MCF 10A (cell line): ENCODE results near the gene HEPH. TPM values are rescaled to one million over a fixed set of nuclear protein-coding genes. Genes with fewer than 3 reads are reported as not detected.

ENCODE experiments used
- BruUV-seq: library from RNA; stranded (reverse); fragments of 400-500 nt; replicated peaks from 2 replicates; lab custom pipeline; 2021; lab: Mats Ljungman, UMichigan
- CTCF ChIA-PET: fragments of 300-600 bp; sonication (Branson Sonifier 250); formaldehyde crosslinking; extraction: SDS; loops from one replicate; lab custom pipeline; 2021; ENCODE audit warnings: antibody characterized with exemption, inconsistent platforms; lab: Yijun Ruan, JAX
- POLR2A ChIA-PET: fragments of 300-600, 350-650 bp; sonication (Branson Sonifier 250); formaldehyde crosslinking; extraction: SDS; loops from one replicate; lab custom pipeline; 2020; ENCODE audit warnings: antibody characterized with exemption, inconsistent platforms; lab: Yijun Ruan, JAX
- DNase-seq: peaks from one replicate; pipeline ENCODE4 v3.0.0-alpha.2; 2018; ENCODE audit not compliant: unreplicated experiment
- H3K27ac Mint-ChIP-seq: one replicate; pipeline ENCODE4 v1.8.0; 2022; ENCODE audit warnings: mild to moderate bottlenecking, low read depth, mixed read lengths; ENCODE audit not compliant: unreplicated experiment
- H3K27me3 Mint-ChIP-seq: one replicate; pipeline ENCODE4 v1.8.0; 2022; ENCODE audit warnings: mixed read lengths; ENCODE audit not compliant: insufficient read depth, unreplicated experiment
- H3K36me3 Mint-ChIP-seq: one replicate; pipeline ENCODE4 v1.8.0; 2022; ENCODE audit warnings: mild to moderate bottlenecking, moderate library complexity, mixed read lengths; ENCODE audit not compliant: insufficient read depth, unreplicated experiment
- H3K4me1 Mint-ChIP-seq: one replicate; pipeline ENCODE4 v1.8.0; 2022; ENCODE audit warnings: mixed read lengths; ENCODE audit not compliant: insufficient read depth, unreplicated experiment
- H3K4me3 Mint-ChIP-seq: one replicate; pipeline ENCODE4 v1.8.0; 2022; ENCODE audit warnings: mild to moderate bottlenecking, moderate library complexity, mixed read lengths; ENCODE audit not compliant: unreplicated experiment
- H3K9me3 Mint-ChIP-seq: one replicate; pipeline ENCODE4 v1.8.0; 2022; ENCODE audit warnings: mixed read lengths; ENCODE audit not compliant: unreplicated experiment
- CTCF ChIP-seq: fragments of 200-600 bp; IDR thresholded peaks from one replicate; pipeline ENCODE4 v1.8.0; 2022; ENCODE audit warnings: antibody characterized with exemption, mild to moderate bottlenecking; ENCODE audit not compliant: unreplicated experiment
- intact Hi-C: fragments of 100-400 bp; cut with micrococcal nuclease; formaldehyde crosslinking; loops from 2 replicates; pipeline ENCODE4 v1.14.1; 2022
- total RNA-seq: library from RNA; stranded (reverse); gene quantifications from 2 replicates; pipeline ENCODE4 v1.2.3, GENCODE V29; 2022

The HEPH gene
- total RNA-seq, 1 experiment from 2014 or later, result 0.40 TPM

- Mint-ChIP-seq H3K27me3 (no peaks in the 10 kb centered on the region), H3K36me3 (no peaks in the 10 kb centered on the region), H3K4me3 (no peak overlapping the region), H3K4me1 (no peaks in the 10 kb centered on the region), H3K27ac (no peak overlapping the region), H3K9me3 (peaks cover 7% of the 10 kb centered on the region)
- ChIA-PET CTCF (interaction anchor here (0.6 kb wide), 1 partner anchor 997 kb away, joined by 5 read pairs; no protein-coding TSS in a partner anchor), POLR2A (no interaction called here)
- TF ChIP-seq CTCF, result no peak
- no TSS peak for BruUV-seq
- no peak for DNase-seq
- intact Hi-C loops, result no loop called here
These were observed 2.6 kb downstream of the HEPH start for GRCh38 chrX:66166671-66167070.

- BruUV-seq, result no TSS peak
- Mint-ChIP-seq H3K27me3 (no peaks in the 10 kb centered on the region), H3K4me1 (no peaks in the 10 kb centered on the region), H3K9me3 (peaks cover 4% of the 10 kb centered on the region), H3K36me3 (no peaks in the 10 kb centered on the region), H3K4me3 (no peak overlapping the region), H3K27ac (no peak overlapping the region)
- CTCF ChIA-PET, result no interaction called here
- intact Hi-C loops, result no loop called here
- TF ChIP-seq CTCF, result no peak
- POLR2A ChIA-PET, result no interaction called here
- DNase-seq, result no peak
These were observed 3.4 kb downstream of the HEPH start for GRCh38 chrX:66167431-66167830.

GRCh38 chrX:66176134-66176533 lies 12.1 kb downstream of the HEPH start:
- Mint-ChIP-seq H3K9me3 (peaks cover 23% of the 10 kb centered on the region), H3K27ac (no peak overlapping the region), H3K36me3 (no peaks in the 10 kb centered on the region), H3K4me1 (no peaks in the 10 kb centered on the region), H3K27me3 (no peaks in the 10 kb centered on the region), H3K4me3 (no peak overlapping the region)
- ChIA-PET CTCF (no interaction called here), POLR2A (no interaction called here)
- TF ChIP-seq CTCF, result no peak
- BruUV-seq, result no TSS peak
- no peak for DNase-seq
- intact Hi-C loops, result no loop called here

GRCh38 chrX:66191563-66191962 lies 27.5 kb downstream of the HEPH start:
- TF ChIP-seq CTCF, result no peak
- intact Hi-C loops, result loop anchor here (10.0 kb wide), 1 partner anchor 1953 kb away; no protein-coding TSS in a partner anchor
- no peak overlapping the region for H3K4me3 Mint-ChIP-seq
- H3K4me1 Mint-ChIP-seq, result no peaks in the 10 kb centered on the region
- no peaks in the 10 kb centered on the region for H3K36me3 Mint-ChIP-seq
- DNase-seq, result no peak
- ChIA-PET POLR2A (no interaction called here), CTCF (interaction anchor here (0.8 to 1.5 kb wide), 2 partner anchors 9 to 538 kb away, joined by 3 to 4 read pairs; no protein-coding TSS in a partner anchor)
- H3K9me3 Mint-ChIP-seq, result peaks cover 34% of the 10 kb centered on the region
- no TSS peak for BruUV-seq
- H3K27me3 Mint-ChIP-seq, result no peaks in the 10 kb centered on the region
- no peak overlapping the region for H3K27ac Mint-ChIP-seq
